Measurements from ENCODE around the gene PTPRA.
"Not testable (repeated sequence)": the region's sequence is repeated elsewhere in the genome, so short reads cannot be mapped to it uniquely, and the experiment has no call there.

PTPRA gene

GRCh38 chr20:3074812-3075211 is 201.5 kb downstream of the PTPRA start:
- no peak for DNase-seq
- intact Hi-C loops (cut with DNase I) = no loop called here

GRCh38 chr20:3075315-3075714 is 202.0 kb downstream of the PTPRA start:
- DNase-seq; intact Hi-C loops (cut with DNase I): not testable (repeated sequence)

- intact Hi-C loops (cut with DNase I) = no loop called here
- DNase-seq = no peak
Observed at GRCh38 chr20:3077618-3078134, 204.4 kb downstream of the PTPRA start.

DNA sequence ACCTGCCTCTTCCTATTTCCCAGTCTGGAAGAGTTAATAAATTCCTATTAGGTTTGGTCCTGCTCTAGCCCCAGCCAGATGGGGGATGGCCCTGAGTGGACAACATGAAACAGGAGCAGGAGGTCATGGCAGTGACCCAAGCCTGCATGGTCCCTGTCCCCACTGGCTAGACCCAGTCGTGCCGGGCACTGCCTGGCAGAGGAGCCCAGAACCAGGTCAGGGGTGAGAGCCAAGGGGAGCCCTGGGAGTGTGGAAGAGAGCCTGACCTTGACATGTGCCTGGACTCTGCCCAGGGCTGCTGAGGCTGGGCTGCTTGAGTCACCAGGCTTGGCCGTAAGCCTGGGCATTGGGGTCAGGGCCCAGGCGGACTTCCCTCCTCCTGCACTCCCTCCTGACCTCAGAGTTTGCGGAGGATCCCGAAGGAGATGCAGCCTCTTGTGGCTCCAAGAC is 207.7 kb downstream of the PTPRA start:
- intact Hi-C loops (cut with DNase I) = no loop called here
- peak in 17 of 42 donors; percentile 7 to 75 (median 45) for DNase-seq

DNA sequence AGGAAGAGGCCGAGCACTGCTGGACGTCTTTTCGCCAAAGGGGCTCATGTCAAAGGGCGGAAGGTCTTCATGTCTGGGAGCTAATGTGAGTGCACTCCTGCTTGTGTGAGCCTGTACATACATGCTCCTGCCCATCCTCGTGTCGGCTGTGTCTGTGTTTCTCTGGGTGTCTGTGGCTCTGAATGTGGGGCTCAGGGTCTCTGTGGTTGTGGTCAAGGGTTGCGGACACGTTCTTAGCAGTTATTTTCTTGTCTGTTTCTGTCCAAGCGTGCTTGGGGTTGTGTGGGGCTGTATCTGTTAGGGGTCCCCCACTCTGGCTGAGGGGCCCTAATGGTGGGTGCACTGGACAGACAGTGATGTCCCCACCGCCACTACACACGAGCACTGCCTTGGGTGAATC is 208.4 kb downstream of the PTPRA start:
- intact Hi-C loops (cut with DNase I) = no loop called here
- no peak for DNase-seq

DNA sequence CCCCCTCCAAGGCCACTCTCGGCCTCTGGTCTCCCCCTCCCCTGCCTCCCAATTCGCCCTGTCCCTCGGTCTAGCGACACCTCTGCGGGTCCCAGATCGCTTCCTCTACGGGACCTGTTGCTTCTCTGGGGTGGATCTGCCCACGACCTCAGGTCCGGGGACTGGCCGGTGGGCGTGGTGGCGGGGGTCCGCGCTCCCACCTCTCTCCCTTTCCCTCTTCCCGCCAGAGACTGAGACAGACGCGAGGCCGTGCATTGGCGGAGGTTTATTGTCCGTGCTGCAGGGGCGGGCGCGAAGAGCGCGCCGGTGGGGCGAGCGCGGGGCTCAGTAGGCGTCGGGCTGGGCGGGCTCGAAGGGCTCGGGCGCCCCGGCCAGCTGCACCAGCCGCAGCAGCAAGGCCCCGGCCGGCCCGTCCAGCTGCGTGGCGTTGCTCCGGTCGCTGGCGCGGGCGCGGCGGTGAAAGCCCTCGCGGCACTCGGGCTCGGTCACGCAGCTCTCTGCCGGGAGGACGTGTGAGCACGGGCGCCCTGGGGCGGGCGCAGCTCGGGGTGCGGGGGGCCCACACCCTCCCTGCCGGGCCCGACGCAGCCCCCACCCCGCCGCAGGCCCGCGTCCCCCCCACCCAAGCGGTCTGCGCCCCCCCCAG is 209.1 kb downstream of the PTPRA start:
- intact Hi-C loops (cut with DNase I) = no loop called here

DNA sequence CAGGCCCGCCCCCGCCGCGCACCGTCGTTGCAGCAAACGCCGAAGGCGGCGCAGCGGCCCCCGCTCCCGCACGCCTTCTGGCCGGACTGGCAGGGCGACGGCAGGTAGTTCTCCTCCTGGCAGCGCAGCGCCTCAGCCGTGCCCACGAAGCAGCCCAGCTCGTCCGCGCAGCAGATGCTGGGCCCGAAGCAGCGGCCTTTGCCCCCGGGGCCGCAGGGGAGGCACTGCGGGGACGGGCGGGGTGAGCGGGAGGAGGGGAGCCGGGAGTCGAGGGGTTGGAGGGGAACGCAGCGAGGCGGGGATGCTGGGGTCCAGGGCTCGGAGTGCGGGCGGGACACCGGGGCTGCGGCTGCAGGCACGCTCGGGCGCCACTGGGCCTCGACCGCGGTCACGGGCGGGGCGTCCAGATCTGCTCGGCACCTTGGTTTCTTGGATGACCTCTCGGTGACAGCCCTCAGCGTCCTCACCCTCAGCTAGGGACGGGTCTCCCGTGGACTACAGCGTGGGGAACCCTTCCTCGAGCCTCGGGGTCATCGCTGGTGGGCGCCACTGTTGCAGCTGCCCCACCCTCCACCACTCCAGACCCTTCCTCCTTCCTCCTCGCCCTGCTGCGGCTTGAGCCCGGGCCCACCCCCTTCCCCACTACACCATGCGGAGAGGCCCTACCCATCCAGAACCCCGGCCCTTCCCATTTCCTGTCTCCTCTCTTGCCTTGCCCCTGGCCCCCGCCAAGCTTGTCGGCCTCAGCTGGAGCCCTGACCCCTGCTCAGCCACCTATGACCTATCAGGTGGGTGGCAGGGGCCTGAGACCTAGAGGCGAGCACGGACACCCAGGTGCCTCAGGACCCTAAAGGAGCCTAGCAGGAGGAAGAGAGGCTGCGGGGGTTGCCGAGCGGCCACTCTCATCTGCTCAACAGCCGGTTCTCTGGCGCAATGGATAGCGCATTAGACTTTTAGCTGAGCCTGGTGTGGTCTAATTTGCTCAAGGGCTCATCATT is 210.0 kb downstream of the PTPRA start:
- DNase-seq = no peak
- intact Hi-C loops (cut with DNase I) = no loop called here

More for the DNA sequence above, 209.1 kb downstream of the PTPRA start:
- DNase-seq = no peak

DNA sequence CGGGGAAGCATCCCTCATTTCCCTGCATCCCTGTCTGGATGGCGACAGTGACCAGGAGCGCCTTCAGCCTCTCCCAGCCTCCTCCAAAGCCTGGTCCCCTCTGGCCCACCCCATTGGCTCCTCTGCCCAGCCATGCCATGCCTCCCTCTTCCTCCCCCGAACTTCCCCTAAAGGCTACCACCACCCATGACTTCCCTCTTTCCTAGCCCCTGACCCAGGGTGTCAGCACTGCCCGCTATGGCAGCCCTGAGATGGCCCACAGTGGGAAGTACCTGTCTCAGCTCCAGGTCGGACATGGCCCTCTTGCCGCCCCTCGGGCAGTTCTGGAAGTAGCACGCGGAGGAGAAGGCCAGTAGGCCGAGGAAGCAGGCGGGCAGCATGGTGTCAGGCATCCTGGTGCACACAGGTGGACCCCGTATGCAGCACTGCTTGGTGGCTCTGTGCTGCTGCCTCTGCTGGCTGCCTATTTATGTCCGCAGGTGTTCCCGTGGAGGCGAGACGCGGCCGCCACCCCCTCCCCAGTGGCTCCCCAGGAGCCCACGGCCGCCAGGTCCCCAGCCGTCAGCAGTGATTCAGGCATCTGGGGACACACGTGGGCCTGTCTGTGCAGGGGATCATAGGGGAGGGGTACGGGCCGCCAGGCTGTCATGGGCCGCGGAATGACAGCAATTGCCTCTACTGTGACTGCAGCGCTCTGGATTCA is 211.2 kb downstream of the PTPRA start, which contains the start of gene AVP:
TSS of gene AVP (minus strand) at position 442 of the 703 bp plus-strand sequence. CDS start at position 392, 50 bp downstream.
- intact Hi-C loops (cut with DNase I) = no loop called here
- no peak for DNase-seq

DNA sequence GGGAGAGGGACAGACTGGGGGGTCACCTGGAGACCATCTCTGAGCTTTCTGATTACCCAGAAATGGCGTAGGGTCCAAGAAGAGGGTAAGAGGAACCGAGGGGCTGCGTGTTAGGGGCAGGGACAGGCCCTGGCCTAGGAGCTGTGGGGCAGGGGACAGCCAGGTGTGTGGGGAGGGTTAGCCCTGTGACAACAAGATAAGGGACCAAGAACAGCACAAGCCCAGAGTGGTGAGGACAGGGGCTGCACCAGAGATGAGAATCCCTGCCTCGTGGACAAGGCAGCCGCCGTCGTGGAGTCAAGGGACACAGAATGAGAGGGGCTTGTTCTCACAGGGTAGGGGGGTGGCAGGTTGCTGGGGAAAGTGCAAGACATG is 211.7 kb downstream of the PTPRA start:
- no peak for DNase-seq
- intact Hi-C loops (cut with DNase I) = no loop called here

- DNase-seq = no peak
- intact Hi-C loops (cut with DNase I) = no loop called here
Observed at GRCh38 chr20:3085571-3086072, 212.3 kb downstream of the PTPRA start.

DNA sequence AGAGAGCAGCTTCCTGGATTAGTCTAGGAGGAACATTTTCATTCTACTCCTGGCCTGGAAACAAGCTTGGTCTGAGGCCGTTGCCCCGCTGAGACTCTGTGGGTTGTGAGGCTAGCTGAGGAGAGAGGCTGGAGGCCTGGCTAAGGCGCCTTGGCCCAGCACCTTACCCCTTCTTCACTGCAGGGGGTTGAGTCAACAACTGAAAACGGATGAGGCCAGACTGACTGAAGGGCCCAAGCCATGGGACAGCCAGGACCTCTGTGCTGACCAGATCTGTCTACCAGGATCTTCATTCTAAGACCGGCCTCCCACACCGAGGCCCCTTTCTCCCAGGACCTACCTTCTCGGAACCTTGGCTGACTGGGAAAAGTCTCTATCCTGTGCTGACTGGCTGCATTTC is 214.8 kb downstream of the PTPRA start:
- no peak for DNase-seq
- intact Hi-C loops (cut with DNase I) = no loop called here

Measured in head of caudate nucleus (tissue), 42 donors.